HEK293 (cell line): ENCODE results near the gene ANKFN1.

Experiments
- CTCF ChIA-PET: fragments of 350-600 bp; formaldehyde crosslinking; extraction: SDS; loops from one replicate; lab custom pipeline; 2021; ENCODE audit warnings: antibody characterized with exemption; lab: Yijun Ruan, JAX
- POLR2A ChIA-PET: fragments of 300-600 bp; formaldehyde crosslinking; extraction: SDS; loops from one replicate; lab custom pipeline; 2020; ENCODE audit warnings: antibody characterized with exemption, inconsistent platforms; lab: Yijun Ruan, JAX
- H3K27ac ChIP-seq: fragments of 200-500 bp; sonication (Bioruptor generic); 2 replicates; pipeline ENCODE4 v1.5.1; 2014; ENCODE audit warnings: low read depth, low read length, control low read depth, inconsistent platforms; ENCODE audit errors: extremely low read depth
- H3K36me3 ChIP-seq, 2 experiments: fragments of 200-500 bp in 1 of 2; sonication (Bioruptor generic) in 1 of 2; 1 replicate in 1 of 2; 2 replicates in 1 of 2; pipeline ENCODE4 v1.5.1; 2014 to 2017; ENCODE audit warnings: inconsistent platforms in 2 of 2, low read length in 2 of 2; ENCODE audit not compliant: control insufficient read depth in 2 of 2, insufficient read depth in 1 of 2
- H3K4me1 ChIP-seq: fragments of 200-500 bp; sonication (Bioruptor generic); 2 replicates; pipeline ENCODE4 v1.5.1; 2014; ENCODE audit warnings: mild to moderate bottlenecking, low read length, inconsistent platforms; ENCODE audit not compliant: control insufficient read depth, insufficient read depth
- H3K4me3 ChIP-seq: 2 replicates; pipeline ENCODE4 v1.5.1; 2011; ENCODE audit warnings: low read depth, mild to moderate bottlenecking, control low read depth, low read length, moderate library complexity
- H3K9me3 ChIP-seq: fragments of 200-500 bp; sonication (Bioruptor generic); 2 replicates; pipeline ENCODE4 v1.5.1; 2014; ENCODE audit warnings: low read depth, low read length, inconsistent platforms; ENCODE audit not compliant: control insufficient read depth, insufficient read depth
- FEZF1 ChIP-seq: fragments of 450-650 bp; formaldehyde crosslinking; IDR thresholded peaks from 2 replicates; pipeline ENCODE4 v1.5.1; 2016; ENCODE audit warnings: missing biosample characterization, missing genetic modification characterization
- INSM2 ChIP-seq: fragments of 450-650 bp; formaldehyde crosslinking; IDR thresholded peaks from 2 replicates; pipeline ENCODE4 v1.5.1; 2016; ENCODE audit warnings: missing biosample characterization, missing genetic modification characterization
- PATZ1 ChIP-seq: fragments of 450-650 bp; formaldehyde crosslinking; IDR thresholded peaks from 2 replicates; pipeline ENCODE4 v1.5.1; 2016; ENCODE audit warnings: missing biosample characterization, missing genetic modification characterization
- REPIN1 ChIP-seq: fragments of 450-650 bp; formaldehyde crosslinking; IDR thresholded peaks from 2 replicates; pipeline ENCODE4 v1.5.1; 2017; ENCODE audit warnings: missing biosample characterization, missing genetic modification characterization, low read depth
- SP3 ChIP-seq: fragments of 450-650 bp; formaldehyde crosslinking; IDR thresholded peaks from 2 replicates; pipeline ENCODE4 v1.5.1; 2016; ENCODE audit warnings: missing biosample characterization, missing genetic modification characterization
- TCF7L2 ChIP-seq: IDR thresholded peaks from 2 replicates; pipeline ENCODE4 v1.6.1; 2011; ENCODE audit warnings: low read depth, mild to moderate bottlenecking, inconsistent platforms, low read length, moderate library complexity, borderline replicate concordance
- YY1 ChIP-seq: fragments of 450-650 bp; formaldehyde crosslinking; IDR thresholded peaks from 2 replicates; pipeline ENCODE4 v1.5.1; 2018; ENCODE audit warnings: missing biosample characterization, missing genetic modification characterization
- ZBTB1 ChIP-seq: fragments of 450-650 bp; formaldehyde crosslinking; IDR thresholded peaks from 2 replicates; pipeline ENCODE4 v1.5.1; 2016; ENCODE audit warnings: missing biosample characterization, missing genetic modification characterization
- ZBTB44 ChIP-seq: fragments of 450-650 bp; IDR thresholded peaks from 2 replicates; pipeline ENCODE4 v1.5.1; 2018; ENCODE audit warnings: missing biosample characterization, mild to moderate bottlenecking, missing genetic modification characterization
- ZBTB49 ChIP-seq: fragments of 450-650 bp; formaldehyde crosslinking; IDR thresholded peaks from 2 replicates; pipeline ENCODE4 v1.5.1; 2016; ENCODE audit warnings: missing biosample characterization, missing genetic modification characterization, low read depth
- ZNF19 ChIP-seq: fragments of 450-650 bp; formaldehyde crosslinking; IDR thresholded peaks from 2 replicates; pipeline ENCODE4; 2016; ENCODE audit warnings: missing biosample characterization, missing genetic modification characterization, low read depth
- ZNF423 ChIP-seq: fragments of 450-650 bp; formaldehyde crosslinking; IDR thresholded peaks from 2 replicates; pipeline ENCODE4 v1.5.1; 2016; ENCODE audit warnings: missing biosample characterization, missing genetic modification characterization
- ZNF513 ChIP-seq: fragments of 450-650 bp; IDR thresholded peaks from 2 replicates; pipeline ENCODE4 v1.5.1; 2018; ENCODE audit warnings: missing biosample characterization, missing genetic modification characterization
- ZNF530 ChIP-seq: fragments of 450-650 bp; formaldehyde crosslinking; IDR thresholded peaks from 2 replicates; pipeline ENCODE4 v1.5.1; 2016; ENCODE audit warnings: low read depth, missing biosample characterization, missing genetic modification characterization
- ZNF571 ChIP-seq: fragments of 450-650 bp; formaldehyde crosslinking; IDR thresholded peaks from 2 replicates; pipeline ENCODE4 v1.5.0; 2017; ENCODE audit warnings: missing biosample characterization, missing genetic modification characterization
- ZNF585B ChIP-seq: fragments of 450-650 bp; formaldehyde crosslinking; IDR thresholded peaks from 2 replicates; pipeline ENCODE4 v1.5.1; 2016; ENCODE audit warnings: missing biosample characterization, missing genetic modification characterization
- ZNF692 ChIP-seq: fragments of 450-650 bp; formaldehyde crosslinking; IDR thresholded peaks from 2 replicates; pipeline ENCODE4 v1.5.1; 2016; ENCODE audit warnings: missing biosample characterization, missing genetic modification characterization
- ZNF704 ChIP-seq: fragments of 450-650 bp; formaldehyde crosslinking; IDR thresholded peaks from 2 replicates; pipeline ENCODE4 v1.5.1; 2016; ENCODE audit warnings: missing biosample characterization, missing genetic modification characterization
- ZSCAN4 ChIP-seq: fragments of 450-650 bp; formaldehyde crosslinking; IDR thresholded peaks from 2 replicates; pipeline ENCODE4 v1.5.1; 2017; ENCODE audit warnings: missing biosample characterization, missing genetic modification characterization
- ZXDB ChIP-seq: fragments of 450-650 bp; formaldehyde crosslinking; IDR thresholded peaks from 2 replicates; pipeline ENCODE4 v1.5.1; 2016; ENCODE audit warnings: missing biosample characterization, missing genetic modification characterization

The ANKFN1 gene

GRCh38 chr17:56185491-56186221 is 32.4 kb downstream of the ANKFN1 start:
- ChIA-PET POLR2A (no interaction called here), CTCF (interaction anchor here (0.6 kb wide), 1 partner anchor 659 kb away, joined by 4 read pairs; no protein-coding TSS in a partner anchor)
- Histone ChIP-seq H3K4me3 (no peak overlapping the region), H3K27ac (no peak overlapping the region), H3K36me3 (no peaks in the 10 kb centered on the region), H3K4me1 (peaks cover 7% of the 10 kb centered on the region), H3K9me3 (no peaks in the 10 kb centered on the region)
- no peak for TF ChIP-seq ZNF530 (tag by site-specific recombination)
- no peak for TF ChIP-seq SP3
- TF ChIP-seq ZNF423 (tag by site-specific recombination), result no peak
- no peak for TF ChIP-seq ZBTB44 (tag by site-specific recombination)
- TF ChIP-seq TCF7L2, result no peak
- TF ChIP-seq ZNF585B (tag by site-specific recombination), result no peak
- TF ChIP-seq YY1, result no peak

GRCh38 chr17:56186222-56186786 is 33.0 kb downstream of the ANKFN1 start:
- CTCF ChIA-PET, result interaction anchor here (0.6 kb wide), 1 partner anchor 659 kb away, joined by 4 read pairs; no protein-coding TSS in a partner anchor
- Histone ChIP-seq H3K9me3 (no peaks in the 10 kb centered on the region), H3K4me1 (peaks cover 7% of the 10 kb centered on the region), H3K4me3 (no peak overlapping the region), H3K36me3 (no peaks in the 10 kb centered on the region), H3K27ac (no peak overlapping the region)
- POLR2A ChIA-PET, result no interaction called here
- TF ChIP-seq REPIN1 (tag by site-specific recombination) (no peak), PATZ1 (no peak), ZNF423 (tag by site-specific recombination) (no peak), FEZF1 (tag by site-specific recombination) (no peak), ZNF704 (tag by site-specific recombination) (no peak), ZNF692 (tag by site-specific recombination) (no peak), ZNF513 (tag by site-specific recombination) (no peak), ZBTB1 (tag by site-specific recombination) (no peak), ZSCAN4 (tag by site-specific recombination) (no peak), INSM2 (no peak), ZBTB49 (tag by site-specific recombination) (no peak), ZNF19 (tag by site-specific recombination) (no peak), ZNF571 (tag by site-specific recombination) (no peak), ZXDB (tag by site-specific recombination) (no peak)
